ENCODE data around the gene MTHFD2L. TPM values are rescaled to one million over a fixed set of nuclear protein-coding genes. Genes with fewer than 3 reads are reported as not detected.
"Not testable (repeated sequence)": the region's sequence is repeated elsewhere in the genome, so short reads cannot be mapped to it uniquely, and the experiment has no call there.

MTHFD2L gene
- total RNA-seq, 1 donor from 2014 or later = 11.0 TPM

DNA sequence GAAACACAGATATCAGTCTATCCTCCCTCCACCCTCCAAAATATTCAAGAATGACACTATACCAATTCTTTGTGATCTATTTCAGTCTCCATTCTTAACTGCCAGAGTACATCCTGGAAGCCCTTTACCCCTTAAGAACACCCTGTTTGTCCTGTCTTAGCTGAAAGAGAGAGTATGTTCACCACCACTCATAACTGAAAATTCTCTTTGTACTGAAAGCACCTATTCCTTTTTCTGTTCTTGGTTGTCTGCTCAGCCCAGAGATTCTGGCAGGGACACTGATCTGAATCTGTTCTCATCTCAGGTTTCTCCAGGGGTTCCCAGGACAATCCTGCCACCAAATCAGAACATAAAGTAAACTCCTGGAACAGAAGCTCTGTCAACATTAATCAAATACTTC, 181.6 kb downstream of the MTHFD2L start:
- no peak for ATAC-seq
- H3K27me3 ChIP-seq (ENCODE audit: low read depth) = no peaks in the 10 kb centered on the region
- H3K4me3 ChIP-seq = no peak overlapping the region
- no peak for DNase-seq
- intact Hi-C loops (cut with DNase I) = no loop called here
- H3K36me3 ChIP-seq = no peaks in the 10 kb centered on the region
- no peak overlapping the region for H3K27ac ChIP-seq
- no peak for TF ChIP-seq CTCF (IDR thresholded peaks at IDR 0.05)
- peaks cover 10% of the 10 kb centered on the region for H3K9me3 ChIP-seq
- H3K4me1 ChIP-seq = no peaks in the 10 kb centered on the region

DNA sequence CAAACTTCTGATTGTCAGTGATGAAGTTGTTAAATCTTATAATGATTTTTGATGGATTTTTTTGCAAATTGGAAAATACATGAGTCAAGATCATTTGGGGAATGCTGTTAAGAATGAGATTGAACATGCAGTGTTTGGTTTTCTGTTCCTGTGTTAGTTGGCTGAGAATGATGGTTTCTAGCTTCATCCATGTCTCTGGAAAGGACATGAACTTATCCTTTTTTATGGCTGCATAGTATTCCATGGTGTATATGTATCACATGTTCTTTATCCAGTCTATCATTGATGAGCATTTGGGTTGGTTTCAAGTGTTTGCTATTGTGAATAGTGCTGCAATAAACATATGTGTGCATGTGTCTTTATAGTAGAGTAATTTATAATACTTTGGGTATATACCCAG, 182.5 kb downstream of the MTHFD2L start:
- DNase-seq; H3K36me3 ChIP-seq; H3K4me1 ChIP-seq; ATAC-seq; H3K4me3 ChIP-seq; H3K27ac ChIP-seq; intact Hi-C loops (cut with DNase I); H3K27me3 ChIP-seq (ENCODE audit: low read depth): not testable (repeated sequence)
- peaks cover 11% of the 10 kb centered on the region for H3K9me3 ChIP-seq

- TF ChIP-seq CTCF (IDR thresholded peaks at IDR 0.05) = no peak
- no peak for DNase-seq
- no peak overlapping the region for H3K27ac ChIP-seq
- H3K27me3 ChIP-seq (ENCODE audit: low read depth) = no peaks in the 10 kb centered on the region
- peaks cover 11% of the 10 kb centered on the region for H3K9me3 ChIP-seq
- intact Hi-C loops (cut with DNase I) = no loop called here
- no peak for ATAC-seq
- no peaks in the 10 kb centered on the region for H3K4me1 ChIP-seq
- H3K36me3 ChIP-seq = no peaks in the 10 kb centered on the region
- no peak overlapping the region for H3K4me3 ChIP-seq
Measured at GRCh38 chr4:74344031-74344430, 186.1 kb downstream of the MTHFD2L start.

Other genes with a start within 250 kb of the MTHFD2L start
- 5.0 TPM for gene PF4, start 176.1 kb upstream of the MTHFD2L start, total RNA-seq
- 9.7 TPM for gene PPBP, start 169.9 kb upstream of the MTHFD2L start, total RNA-seq
- gene CXCL5, start 159.4 kb upstream of the MTHFD2L start, total RNA-seq = 5.4 TPM
- gene CXCL3, start 119.4 kb upstream of the MTHFD2L start, total RNA-seq = 12.1 TPM
- 30.1 TPM for gene CXCL2, start 58.9 kb upstream of the MTHFD2L start, total RNA-seq
- 2.5 TPM for gene EPGN, start 150.4 kb downstream of the MTHFD2L start, total RNA-seq
- gene EREG, start 207.0 kb downstream of the MTHFD2L start, total RNA-seq = 1.1 TPM

Data from lower lobe of right lung (tissue), 2 donors.